ENCODE measurements around the gene FAM171A2. TPM values are rescaled to one million over a fixed set of nuclear protein-coding genes. Genes with fewer than 3 reads are reported as not detected.

The FAM171A2 gene
- polyA plus RNA-seq, 3 donors: not detected

DNA sequence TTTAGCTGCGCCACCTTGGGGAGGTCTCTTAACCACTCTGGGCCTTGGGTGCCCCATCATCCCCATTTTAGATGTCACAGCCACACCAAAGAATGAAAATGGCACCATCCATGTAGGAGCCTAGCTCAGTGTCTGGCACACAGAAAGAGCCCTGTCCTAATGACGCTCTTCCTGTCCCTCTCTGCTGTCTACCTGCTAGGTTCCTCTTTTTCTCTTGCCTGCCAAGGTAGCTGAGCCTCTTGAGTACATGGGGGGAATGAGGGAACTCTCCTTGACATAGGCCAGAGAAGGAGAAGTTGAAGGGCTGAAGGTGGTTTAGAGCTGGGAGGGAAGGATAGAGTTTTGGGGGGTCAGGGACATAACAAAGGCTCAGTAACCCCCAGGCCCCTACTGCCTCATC lies 53.5 kb downstream of the FAM171A2 start:
- H3K4me3 Mint-ChIP-seq: peak overlapping the region in 1 of 2 donors; percentile 51
- intact Hi-C loops (cut with micrococcal nuclease): no loop called here
- 91% methylated on average over 1 of the region's 2 CpGs for WGBS (ENCODE audit: insufficient coverage)

DNA sequence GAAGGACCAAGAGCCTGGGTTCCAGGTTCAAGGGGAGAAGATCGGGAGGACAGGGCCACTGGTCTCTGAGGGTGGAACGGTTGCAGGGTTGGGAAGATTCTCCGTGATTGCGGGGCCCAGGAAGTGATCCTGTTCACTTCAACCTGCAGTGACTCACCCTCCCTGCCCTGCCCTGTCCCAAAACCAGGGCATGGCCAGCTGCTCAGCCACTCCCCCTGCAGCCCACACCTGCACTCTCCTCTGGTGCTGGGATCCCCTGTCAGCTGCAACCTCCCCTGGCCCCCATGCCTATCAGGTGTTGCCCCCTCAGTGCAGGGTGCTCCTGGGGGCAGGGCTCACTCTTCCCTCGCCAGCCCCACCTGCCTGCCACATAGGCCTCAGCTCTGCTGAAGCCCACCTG lies 54.2 kb downstream of the FAM171A2 start:
- Mint-ChIP-seq H3K9me3 (peaks cover 0 to 6% (median 2%) of the 10 kb centered on the region in 7 donors), H3K27ac (peak overlapping the region in 1 of 7 donors; percentile 20), H3K36me3 (peaks cover 0 to 4% of the 10 kb centered on the region in 2 donors), H3K4me1 (peaks cover 18% of the 10 kb centered on the region), H3K27me3 (ENCODE audit: low read depth in 3 of 3) (peaks cover 54 to 74% (median 59%) of the 10 kb centered on the region in 3 donors), H3K4me3 (peak overlapping the region in 1 of 2 donors; percentile 69)
- intact Hi-C loops (cut with micrococcal nuclease): no loop called here
- peaks cover 12 to 15% of the 10 kb centered on the region in 2 donors for H3K4me1 ChIP-seq (ENCODE audit: control insufficient read depth in 1 of 2, insufficient read depth in 2 of 2, low read length in 2 of 2)
- no peak overlapping the region for H2AFZ ChIP-seq (ENCODE audit: insufficient read depth, low read depth, low read length, poor library complexity, severe bottlenecking)
- peak overlapping the region; percentile 71 for H3K4me2 ChIP-seq (replicated peaks; ENCODE audit: extremely low read depth, low read length, poor library complexity, severe bottlenecking)
- H3K36me3 ChIP-seq (replicated peaks in 1 of 2; ENCODE audit: control insufficient read depth in 1 of 2, insufficient read depth in 2 of 2, low read length in 2 of 2): no peaks in the 10 kb centered on the region
- H3K4me3 ChIP-seq (replicated peaks in 1 of 3; ENCODE audit: low read depth in 2 of 3, low read length in 3 of 3): no peak overlapping the region
- H3K9ac ChIP-seq (ENCODE audit: insufficient read depth, low read length, poor library complexity, severe bottlenecking): no peak overlapping the region
- TF ChIP-seq, protein P1, sequence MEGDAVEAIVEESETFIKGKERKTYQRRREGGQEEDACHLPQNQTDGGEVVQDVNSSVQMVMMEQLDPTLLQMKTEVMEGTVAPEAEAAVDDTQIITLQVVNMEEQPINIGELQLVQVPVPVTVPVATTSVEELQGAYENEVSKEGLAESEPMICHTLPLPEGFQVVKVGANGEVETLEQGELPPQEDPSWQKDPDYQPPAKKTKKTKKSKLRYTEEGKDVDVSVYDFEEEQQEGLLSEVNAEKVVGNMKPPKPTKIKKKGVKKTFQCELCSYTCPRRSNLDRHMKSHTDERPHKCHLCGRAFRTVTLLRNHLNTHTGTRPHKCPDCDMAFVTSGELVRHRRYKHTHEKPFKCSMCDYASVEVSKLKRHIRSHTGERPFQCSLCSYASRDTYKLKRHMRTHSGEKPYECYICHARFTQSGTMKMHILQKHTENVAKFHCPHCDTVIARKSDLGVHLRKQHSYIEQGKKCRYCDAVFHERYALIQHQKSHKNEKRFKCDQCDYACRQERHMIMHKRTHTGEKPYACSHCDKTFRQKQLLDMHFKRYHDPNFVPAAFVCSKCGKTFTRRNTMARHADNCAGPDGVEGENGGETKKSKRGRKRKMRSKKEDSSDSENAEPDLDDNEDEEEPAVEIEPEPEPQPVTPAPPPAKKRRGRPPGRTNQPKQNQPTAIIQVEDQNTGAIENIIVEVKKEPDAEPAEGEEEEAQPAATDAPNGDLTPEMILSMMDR (IDR thresholded peaks at IDR 0.05): no peak
- peaks cover 13 to 49% of the 10 kb centered on the region in 2 donors for H3K27me3 ChIP-seq (ENCODE audit: control insufficient read depth in 2 of 2, insufficient read depth in 2 of 2, low read length in 2 of 2)
- no peaks in the 10 kb centered on the region for H4K20me1 ChIP-seq (ENCODE audit: insufficient read depth, low read length)
- H3K79me2 ChIP-seq (ENCODE audit: insufficient read depth, low read length): no peaks in the 10 kb centered on the region
- DNase-seq: no peak
- no peaks in the 10 kb centered on the region for H3K9me3 ChIP-seq (replicated peaks in 1 of 2; ENCODE audit: control insufficient read depth in 1 of 2, insufficient read depth in 1 of 2, low read length in 2 of 2)
- H3K27ac ChIP-seq (ENCODE audit: low read depth in 1 of 2, low read length in 2 of 2): no peak overlapping the region
- WGBS (ENCODE audit: insufficient coverage): 86% methylated on average over 3 of the region's 5 CpGs

More for the DNA sequence above, 53.5 kb downstream of the FAM171A2 start:
- no peaks in the 10 kb centered on the region for H3K9me3 ChIP-seq (replicated peaks in 1 of 2; ENCODE audit: control insufficient read depth in 1 of 2, insufficient read depth in 1 of 2, low read length in 2 of 2)
- peaks cover 17 to 20% of the 10 kb centered on the region in 2 donors for H3K4me1 ChIP-seq (ENCODE audit: control insufficient read depth in 1 of 2, insufficient read depth in 2 of 2, low read length in 2 of 2)
- H3K36me3 ChIP-seq (replicated peaks in 1 of 2; ENCODE audit: control insufficient read depth in 1 of 2, insufficient read depth in 2 of 2, low read length in 2 of 2): no peaks in the 10 kb centered on the region
- TF ChIP-seq, protein P1 (IDR thresholded peaks at IDR 0.05): no peak
- no peak overlapping the region for H3K4me3 ChIP-seq (replicated peaks in 1 of 3; ENCODE audit: low read depth in 2 of 3, low read length in 3 of 3)
- H3K4me2 ChIP-seq (replicated peaks; ENCODE audit: extremely low read depth, low read length, poor library complexity, severe bottlenecking): no peak overlapping the region
- Mint-ChIP-seq H3K4me1 (peaks cover 22% of the 10 kb centered on the region), H3K9me3 (peaks cover 0 to 6% (median 2%) of the 10 kb centered on the region in 7 donors), H3K27me3 (ENCODE audit: low read depth in 3 of 3) (peaks cover 58 to 76% (median 66%) of the 10 kb centered on the region in 3 donors), H3K27ac (no peak overlapping the region), H3K36me3 (peaks cover 0 to 4% of the 10 kb centered on the region in 2 donors)
- H4K20me1 ChIP-seq (ENCODE audit: insufficient read depth, low read length): no peaks in the 10 kb centered on the region
- DNase-seq: no peak
- H3K9ac ChIP-seq (ENCODE audit: insufficient read depth, low read length, poor library complexity, severe bottlenecking): no peak overlapping the region
- H2AFZ ChIP-seq (ENCODE audit: insufficient read depth, low read depth, low read length, poor library complexity, severe bottlenecking): no peak overlapping the region
- H3K79me2 ChIP-seq (ENCODE audit: insufficient read depth, low read length): no peaks in the 10 kb centered on the region
- no peak overlapping the region for H3K27ac ChIP-seq (ENCODE audit: low read depth in 1 of 2, low read length in 2 of 2)
- peaks cover 18 to 55% of the 10 kb centered on the region in 2 donors for H3K27me3 ChIP-seq (ENCODE audit: control insufficient read depth in 2 of 2, insufficient read depth in 2 of 2, low read length in 2 of 2)

All from CD14-positive monocyte (primary cell).